NOMO-1 treated with DMSO at 0.1 percent for 48 hours (cell line): ENCODE results near the gene KRTAP13-2.

Experiments used
- DNase-seq: peaks from one replicate; lab custom pipeline; 2025; ENCODE audit not compliant: unreplicated experiment; lab: John Stamatoyannopoulos, UW

The KRTAP13-2 gene

GRCh38 chr21:30326390-30326789, 45.7 kb downstream of the KRTAP13-2 start:
- no peak for DNase-seq
